HepG2 (cell line): ENCODE results near the gene RNF5. TPM values are rescaled to one million over a fixed set of nuclear protein-coding genes. Genes with fewer than 3 reads are reported as not detected.

Source experiments
- ARNT ChIP-seq: fragments of 450-650 bp; IDR thresholded peaks from 2 replicates; pipeline ENCODE4 v1.6.1; 2017
- CAMTA2 ChIP-seq: sonication (generic); formaldehyde crosslinking; IDR thresholded peaks from 2 replicates; pipeline ENCODE4 v1.4.0; 2020; ENCODE audit warnings: mild to moderate bottlenecking, missing genetic modification reagents, borderline replicate concordance
- CREM ChIP-seq, 2 experiments: sonication (generic) in 1 of 2; formaldehyde crosslinking in 1 of 2; IDR thresholded peaks; 2 replicates each; pipeline versions ENCODE4 v1.4.0 to v1.6.1; 2016 to 2020; ENCODE audit warnings: antibody characterized with exemption in 1 of 2, mild to moderate bottlenecking in 1 of 2, missing genetic modification reagents in 1 of 2
- EP300 ChIP-seq, 3 experiments: sonication (generic) in 1 of 3; formaldehyde crosslinking in 1 of 3; IDR thresholded peaks; 2 replicates each; pipeline versions ENCODE4 v1.5.1 to v1.6.1; 2011 to 2020; ENCODE audit warnings: low read depth in 2 of 3, low read length in 2 of 3, borderline replicate concordance in 1 of 3, improper control_type of control experiment in 1 of 3, mild to moderate bottlenecking in 1 of 3, missing genetic modification reagents in 1 of 3, moderate library complexity in 1 of 3
- GABPB1 ChIP-seq: IDR thresholded peaks from 2 replicates; pipeline ENCODE4 v1.6.1; 2016; ENCODE audit warnings: mild to moderate bottlenecking, missing genetic modification reagents, moderate library complexity, missing compliant biosample characterization
- HDAC2 ChIP-seq: sonication (generic); formaldehyde crosslinking; IDR thresholded peaks from 2 replicates; pipeline ENCODE4 v1.4.0; 2020; ENCODE audit warnings: missing genetic modification reagents
- MEIS1 ChIP-seq: sonication (generic); formaldehyde crosslinking; IDR thresholded peaks from 2 replicates; pipeline ENCODE4 v1.9.0; 2021; ENCODE audit warnings: mild to moderate bottlenecking, missing genetic modification reagents, moderate library complexity, borderline replicate concordance
- RELA ChIP-seq: sonication (generic); formaldehyde crosslinking; IDR thresholded peaks from 2 replicates; pipeline ENCODE4 v1.4.0; 2020; ENCODE audit warnings: missing genetic modification reagents
- SMAD1 ChIP-seq: sonication (generic); formaldehyde crosslinking; IDR thresholded peaks from 2 replicates; pipeline ENCODE4 v1.4.0; 2020; ENCODE audit warnings: missing genetic modification reagents, low read depth, mild to moderate bottlenecking, borderline replicate concordance
- SNAPC4 ChIP-seq: sonication (generic); formaldehyde crosslinking; IDR thresholded peaks from 2 replicates; pipeline ENCODE4 v1.4.0; 2020; ENCODE audit warnings: mild to moderate bottlenecking, missing genetic modification reagents
- SPEN ChIP-seq: sonication (generic); formaldehyde crosslinking; IDR thresholded peaks from 2 replicates; pipeline ENCODE4 v1.5.1; 2020; ENCODE audit warnings: low read depth, mild to moderate bottlenecking, missing genetic modification reagents
- STAG1 ChIP-seq: sonication (generic); formaldehyde crosslinking; IDR thresholded peaks from 2 replicates; pipeline ENCODE4 v1.4.0; 2020; ENCODE audit warnings: missing genetic modification reagents
- ZFP90 ChIP-seq: sonication (generic); formaldehyde crosslinking; IDR thresholded peaks from 2 replicates; pipeline ENCODE4 v1.8.0; 2022; ENCODE audit warnings: missing genetic modification reagents, mild to moderate bottlenecking, inconsistent platforms, borderline replicate concordance
- ZMYM3 ChIP-seq: sonication (generic); formaldehyde crosslinking; IDR thresholded peaks from 2 replicates; pipeline ENCODE4 v1.5.1; 2020; ENCODE audit warnings: mild to moderate bottlenecking, missing genetic modification reagents
- ZNF230 ChIP-seq: sonication (generic); formaldehyde crosslinking; IDR thresholded peaks from 2 replicates; pipeline ENCODE4 v1.4.0; 2020; ENCODE audit warnings: mild to moderate bottlenecking, missing genetic modification reagents
- ZNF232 ChIP-seq: sonication (generic); formaldehyde crosslinking; IDR thresholded peaks from 2 replicates; pipeline ENCODE4 v1.4.0; 2020; ENCODE audit warnings: missing genetic modification reagents, borderline replicate concordance
- ZNF337 ChIP-seq: sonication (generic); formaldehyde crosslinking; IDR thresholded peaks from 2 replicates; pipeline ENCODE4 v1.5.1; 2020; ENCODE audit warnings: missing genetic modification reagents, low read depth, mild to moderate bottlenecking, borderline replicate concordance
- ZNF614 ChIP-seq: IDR thresholded peaks from 2 replicates; pipeline ENCODE4 v1.6.1; 2018; ENCODE audit warnings: missing biosample characterization, missing genetic modification reagents, inconsistent platforms, borderline replicate concordance
- ZNF766 ChIP-seq: sonication (generic); formaldehyde crosslinking; IDR thresholded peaks from 2 replicates; pipeline ENCODE4 v1.5.0; 2020; ENCODE audit warnings: missing genetic modification reagents, borderline replicate concordance
- ZNF839 ChIP-seq: sonication (generic); formaldehyde crosslinking; IDR thresholded peaks from 2 replicates; pipeline ENCODE4 v1.4.0; 2020; ENCODE audit warnings: missing genetic modification reagents, mild to moderate bottlenecking, borderline replicate concordance
- polyA plus RNA-seq, 8 experiments: library from polyadenylated mRNA; depleted of rRNA in 3 of 8; stranded (reverse) in 7 of 8; unstranded in 1 of 8; fragments of >200 nt; fragmentation: Illumina TruSeq in 4 of 8; extraction: Trizol in 4 of 8; gene quantifications; 2 replicates each; pipeline versions ENCODE4 v1.2.1 to v1.2.3, GENCODE V29; 2011 to 2016; ENCODE audit warnings: low read depth in 4 of 8, missing spikeins in 1 of 8, mixed read lengths in 1 of 8; ENCODE audit not compliant: insufficient read depth in 1 of 8
- total RNA-seq, 5 experiments: library from RNA; depleted of rRNA; stranded (reverse); fragments of >200 nt; fragmentation: Illumina TruSeq; extraction: Trizol; gene quantifications; 2 replicates each; pipeline ENCODE4 v1.2.3, GENCODE V29; 2016; ENCODE audit warnings: low read depth in 1 of 5
- TF ChIP-seq, protein P1 (sequence below): sonication (generic); formaldehyde crosslinking; IDR thresholded peaks from 2 replicates; pipeline ENCODE4 v1.4.0; 2020; ENCODE audit warnings: mild to moderate bottlenecking, low read depth, missing genetic modification reagents

Gene RNF5
- total and polyA plus RNA-seq, 2 of the 13 experiments (the other 11 are each of a cell fraction or from before 2014, with no cell fraction given) = 98.0 to 131 TPM

DNA sequence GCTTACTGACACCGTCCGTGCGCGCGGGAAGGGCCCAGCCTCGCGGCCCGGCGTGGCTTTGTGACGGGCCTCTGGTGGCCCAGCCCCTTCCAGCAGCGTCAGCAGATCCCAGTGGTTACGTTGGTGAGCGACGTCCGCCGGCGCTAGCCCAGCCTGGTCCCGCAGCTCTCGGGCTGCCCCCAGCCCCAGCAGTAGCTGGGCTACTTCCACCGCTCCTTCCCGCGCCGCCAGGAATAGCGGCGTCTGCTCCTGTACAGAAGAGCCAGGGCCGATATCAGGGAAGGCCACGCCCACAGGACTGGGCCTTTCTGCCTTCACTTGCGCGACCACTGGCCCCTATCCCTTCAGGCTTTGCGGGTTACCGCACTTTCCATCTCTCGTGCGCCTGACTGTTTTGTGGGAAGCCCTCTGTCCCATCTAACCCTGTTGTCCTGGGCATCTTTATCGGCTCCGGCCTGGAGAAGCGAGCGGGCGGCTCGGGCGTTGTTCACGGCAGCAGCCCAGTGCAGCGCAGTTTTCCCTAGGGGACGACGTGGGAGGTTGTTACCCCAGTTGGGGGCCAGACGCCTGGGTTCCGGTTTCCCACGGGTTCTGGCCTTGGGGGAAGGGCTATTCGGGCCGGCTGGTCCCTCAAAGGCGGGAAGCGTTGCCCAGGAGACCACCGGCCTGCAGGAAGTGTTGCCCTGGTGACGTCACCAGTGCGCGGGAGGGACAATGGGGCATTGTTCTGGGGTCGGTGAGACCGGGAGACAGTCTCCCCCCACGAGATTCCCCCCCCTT is 17.9 kb downstream of the RNF5 start (continued):
- TF ChIP-seq SMAD1 (0 out of 2 replicates have a peak, but pooled peaks have one; percentile 11), CAMTA2 (CRISPR knock-in tag) (peak; percentile 88; the same call in 1 of the 2 replicates), ZNF614 (0 out of 2 replicates have a peak, but pooled peaks have one; percentile 5), CREM (IDR thresholded peaks at IDR 0.05) (peak; percentile 93), CREM (CRISPR knock-in tag; IDR thresholded peaks at IDR 0.05) (peak; percentile 71), MEIS1 (peak; percentile 98), ARNT (no peak), SPEN (peak; percentile 92), ZNF766 (CRISPR knock-in tag) (peak; percentile 72; the same call in 1 of the 2 replicates), EP300 (IDR thresholded peaks at IDR 0.05; ENCODE audit: low read depth in 2 of 2, low read length in 2 of 2) (peak; percentile 31 to 54), EP300 (CRISPR knock-in tag; IDR thresholded peaks at IDR 0.05; ENCODE audit: borderline replicate concordance) (peak; percentile 35), ZNF839 (0 out of 2 replicates have a peak, but pooled peaks have one; percentile 4), SNAPC4 (CRISPR knock-in tag) (no peak), ZNF337 (CRISPR knock-in tag) (peak; percentile 76; the same call in 1 of the 2 replicates), STAG1 (no peak; the same call in 1 of the 2 replicates), HDAC2 (CRISPR knock-in tag) (peak; percentile 68; the same call in 1 of the 2 replicates), GABPB1 (CRISPR knock-in tag) (peak; percentile 90), ZMYM3 (CRISPR knock-in tag) (peak; percentile 34; the same call in 1 of the 2 replicates), RELA (0 out of 2 replicates have a peak, but pooled peaks have one; percentile 3), ZNF230 (CRISPR knock-in tag) (peak; percentile 76; the same call in 1 of the 2 replicates), ZFP90 (CRISPR knock-in tag) (peak; percentile 83), ZNF232 (peak; percentile 87; the same call in 1 of the 2 replicates)
- TF ChIP-seq, protein P1, sequence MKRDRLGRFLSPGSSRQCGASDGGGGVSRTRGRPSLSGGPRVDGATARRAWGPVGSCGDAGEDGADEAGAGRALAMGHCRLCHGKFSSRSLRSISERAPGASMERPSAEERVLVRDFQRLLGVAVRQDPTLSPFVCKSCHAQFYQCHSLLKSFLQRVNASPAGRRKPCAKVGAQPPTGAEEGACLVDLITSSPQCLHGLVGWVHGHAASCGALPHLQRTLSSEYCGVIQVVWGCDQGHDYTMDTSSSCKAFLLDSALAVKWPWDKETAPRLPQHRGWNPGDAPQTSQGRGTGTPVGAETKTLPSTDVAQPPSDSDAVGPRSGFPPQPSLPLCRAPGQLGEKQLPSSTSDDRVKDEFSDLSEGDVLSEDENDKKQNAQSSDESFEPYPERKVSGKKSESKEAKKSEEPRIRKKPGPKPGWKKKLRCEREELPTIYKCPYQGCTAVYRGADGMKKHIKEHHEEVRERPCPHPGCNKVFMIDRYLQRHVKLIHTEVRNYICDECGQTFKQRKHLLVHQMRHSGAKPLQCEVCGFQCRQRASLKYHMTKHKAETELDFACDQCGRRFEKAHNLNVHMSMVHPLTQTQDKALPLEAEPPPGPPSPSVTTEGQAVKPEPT (CRISPR knock-in tag) = peak; percentile 34; the same call in 1 of the 2 replicates
